ENCODE data around the gene MIDN.

Gene MIDN

GRCh38 chr19:1233115-1233667 is 15.2 kb upstream of the MIDN start:
- no peak for DNase-seq (ENCODE audit: low spot score)

- DNase-seq (ENCODE audit: low spot score): no peak
Observed at GRCh38 chr19:1234051-1234954, 14.1 kb upstream of the MIDN start.

- DNase-seq (ENCODE audit: low spot score): no peak
Observed at GRCh38 chr19:1234955-1235380, 13.4 kb upstream of the MIDN start.

- no peak for DNase-seq (ENCODE audit: low spot score)
Observed at GRCh38 chr19:1235625-1236538, 12.5 kb upstream of the MIDN start.

- no peak for DNase-seq (ENCODE audit: low spot score)
Observed at GRCh38 chr19:1236576-1236975, 11.8 kb upstream of the MIDN start.

- no peak for DNase-seq (ENCODE audit: low spot score)
Observed at GRCh38 chr19:1237027-1237659, 11.2 kb upstream of the MIDN start.

GRCh38 chr19:1237754-1238368 is 10.5 kb upstream of the MIDN start, which contains the start of gene CBARP:
Gene CBARP, minus strand, starts transcription at chr19:1238005. Its CDS starts 1,905 bp downstream, at chr19:1236100.
- no peak for DNase-seq (ENCODE audit: low spot score)

- DNase-seq (ENCODE audit: low spot score): no peak
Observed at GRCh38 chr19:1238369-1239303, 9.7 kb upstream of the MIDN start.

GRCh38 chr19:1239420-1239795 is 9.0 kb upstream of the MIDN start:
- DNase-seq (ENCODE audit: low spot score): no peak

- peak; percentile 85 for DNase-seq (ENCODE audit: low spot score)
Observed at GRCh38 chr19:1239796-1240737, 8.3 kb upstream of the MIDN start.

GRCh38 chr19:1240925-1241324 is 7.5 kb upstream of the MIDN start:
- no peak for DNase-seq (ENCODE audit: low spot score)

GRCh38 chr19:1241417-1242095 is 6.8 kb upstream of the MIDN start, which contains the start of gene ATP5F1D:
Gene ATP5F1D, plus strand, starts transcription at chr19:1241751. Its CDS starts 100 bp downstream, at chr19:1241851.
- DNase-seq (ENCODE audit: low spot score): peak; percentile 92

- peak; percentile 84 for DNase-seq (ENCODE audit: low spot score)
Observed at GRCh38 chr19:1243768-1244692, 4.4 kb upstream of the MIDN start.

GRCh38 chr19:1244693-1245451 is 3.5 kb upstream of the MIDN start:
- no peak for DNase-seq (ENCODE audit: low spot score)

- no peak for DNase-seq (ENCODE audit: low spot score)
Observed at GRCh38 chr19:1245494-1246264, 2.7 kb upstream of the MIDN start.

Data from CD4-positive, alpha-beta T cell treated with Interleukin-6 at 100 ng/mL for 8 hours (primary cell).